ENCODE data around the gene LRRC3B. TPM values are rescaled to one million over a fixed set of nuclear protein-coding genes. Genes with fewer than 3 reads are reported as not detected.

The LRRC3B gene
- total RNA-seq, 1 donor from 2014 or later, result 1.9 TPM

DNA sequence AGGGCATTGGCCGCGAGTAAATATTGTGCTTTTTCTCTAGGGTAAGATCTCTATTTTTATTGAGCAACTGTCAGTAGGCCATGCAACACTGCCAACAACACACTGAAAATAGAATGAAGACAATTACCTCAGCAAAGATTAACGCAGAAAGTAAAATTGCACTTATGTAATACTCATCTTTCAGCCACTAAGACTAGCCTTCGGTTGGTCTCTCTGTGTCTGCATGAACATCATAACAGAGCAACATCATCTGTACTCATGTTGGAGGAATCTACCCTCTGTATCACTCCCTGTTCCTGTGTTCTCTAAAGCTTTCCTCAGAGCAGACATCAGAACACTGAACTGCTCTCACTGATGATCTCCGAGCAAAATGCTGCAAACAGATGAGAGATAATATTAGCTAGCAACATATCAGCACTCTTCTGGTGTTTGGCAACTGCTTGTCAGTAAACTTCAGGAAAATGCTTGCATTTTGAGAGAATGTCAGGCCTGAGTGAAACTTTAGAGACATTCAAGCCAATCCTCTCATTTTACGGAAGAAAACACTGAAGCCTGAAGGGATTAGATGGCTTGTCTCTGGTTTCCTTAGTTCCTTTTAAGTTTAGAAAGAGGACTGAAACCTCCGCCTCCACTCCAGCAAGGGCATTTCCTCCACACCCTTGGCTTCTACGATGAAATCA is 8.4 kb upstream of the LRRC3B start:
- H3K4me3 Mint-ChIP-seq (ENCODE audit: unreplicated experiment), result no peak overlapping the region
- DNase-seq, result no peak
- no peak overlapping the region for H3K27ac Mint-ChIP-seq (ENCODE audit: unreplicated experiment)
- no peaks in the 10 kb centered on the region for H3K36me3 Mint-ChIP-seq (ENCODE audit: unreplicated experiment)
- no peaks in the 10 kb centered on the region for H3K27me3 Mint-ChIP-seq (ENCODE audit: unreplicated experiment)
- TF ChIP-seq, protein P1, sequence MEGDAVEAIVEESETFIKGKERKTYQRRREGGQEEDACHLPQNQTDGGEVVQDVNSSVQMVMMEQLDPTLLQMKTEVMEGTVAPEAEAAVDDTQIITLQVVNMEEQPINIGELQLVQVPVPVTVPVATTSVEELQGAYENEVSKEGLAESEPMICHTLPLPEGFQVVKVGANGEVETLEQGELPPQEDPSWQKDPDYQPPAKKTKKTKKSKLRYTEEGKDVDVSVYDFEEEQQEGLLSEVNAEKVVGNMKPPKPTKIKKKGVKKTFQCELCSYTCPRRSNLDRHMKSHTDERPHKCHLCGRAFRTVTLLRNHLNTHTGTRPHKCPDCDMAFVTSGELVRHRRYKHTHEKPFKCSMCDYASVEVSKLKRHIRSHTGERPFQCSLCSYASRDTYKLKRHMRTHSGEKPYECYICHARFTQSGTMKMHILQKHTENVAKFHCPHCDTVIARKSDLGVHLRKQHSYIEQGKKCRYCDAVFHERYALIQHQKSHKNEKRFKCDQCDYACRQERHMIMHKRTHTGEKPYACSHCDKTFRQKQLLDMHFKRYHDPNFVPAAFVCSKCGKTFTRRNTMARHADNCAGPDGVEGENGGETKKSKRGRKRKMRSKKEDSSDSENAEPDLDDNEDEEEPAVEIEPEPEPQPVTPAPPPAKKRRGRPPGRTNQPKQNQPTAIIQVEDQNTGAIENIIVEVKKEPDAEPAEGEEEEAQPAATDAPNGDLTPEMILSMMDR (IDR thresholded peaks at IDR 0.05; ENCODE audit: partially characterized antibody, unreplicated experiment), result no peak
- H3K4me1 Mint-ChIP-seq (ENCODE audit: low read depth, unreplicated experiment), result no peaks in the 10 kb centered on the region
- H3K9me3 Mint-ChIP-seq (ENCODE audit: unreplicated experiment), result no peaks in the 10 kb centered on the region

- Mint-ChIP-seq H3K9me3 (ENCODE audit: unreplicated experiment) (peaks cover 7% of the 10 kb centered on the region), H3K27me3 (ENCODE audit: unreplicated experiment) (peaks cover 20% of the 10 kb centered on the region), H3K4me3 (ENCODE audit: unreplicated experiment) (peak overlapping the region; percentile 99), H3K36me3 (ENCODE audit: unreplicated experiment) (no peaks in the 10 kb centered on the region), H3K4me1 (ENCODE audit: low read depth, unreplicated experiment) (peaks cover 13% of the 10 kb centered on the region), H3K27ac (ENCODE audit: unreplicated experiment) (no peak overlapping the region)
- TF ChIP-seq, protein P1 (IDR thresholded peaks at IDR 0.05; ENCODE audit: partially characterized antibody, unreplicated experiment), result no peak
- DNase-seq, result no peak
These were observed 1.4 kb upstream of the LRRC3B start for GRCh38 chr3:26621176-26621575.

- H3K27me3 Mint-ChIP-seq (ENCODE audit: unreplicated experiment), result peaks cover 20% of the 10 kb centered on the region
- H3K27ac Mint-ChIP-seq (ENCODE audit: unreplicated experiment), result peak overlapping the region; percentile 73
- H3K4me1 Mint-ChIP-seq (ENCODE audit: low read depth, unreplicated experiment), result peaks cover 13% of the 10 kb centered on the region
- H3K9me3 Mint-ChIP-seq (ENCODE audit: unreplicated experiment), result peaks cover 7% of the 10 kb centered on the region
- no peak for DNase-seq
- peak overlapping the region; percentile 99 for H3K4me3 Mint-ChIP-seq (ENCODE audit: unreplicated experiment)
- no peaks in the 10 kb centered on the region for H3K36me3 Mint-ChIP-seq (ENCODE audit: unreplicated experiment)
- TF ChIP-seq, protein P1 (IDR thresholded peaks at IDR 0.05; ENCODE audit: partially characterized antibody, unreplicated experiment), result no peak
These were observed 509 bp upstream of the LRRC3B start for GRCh38 chr3:26621906-26622620.

DNA sequence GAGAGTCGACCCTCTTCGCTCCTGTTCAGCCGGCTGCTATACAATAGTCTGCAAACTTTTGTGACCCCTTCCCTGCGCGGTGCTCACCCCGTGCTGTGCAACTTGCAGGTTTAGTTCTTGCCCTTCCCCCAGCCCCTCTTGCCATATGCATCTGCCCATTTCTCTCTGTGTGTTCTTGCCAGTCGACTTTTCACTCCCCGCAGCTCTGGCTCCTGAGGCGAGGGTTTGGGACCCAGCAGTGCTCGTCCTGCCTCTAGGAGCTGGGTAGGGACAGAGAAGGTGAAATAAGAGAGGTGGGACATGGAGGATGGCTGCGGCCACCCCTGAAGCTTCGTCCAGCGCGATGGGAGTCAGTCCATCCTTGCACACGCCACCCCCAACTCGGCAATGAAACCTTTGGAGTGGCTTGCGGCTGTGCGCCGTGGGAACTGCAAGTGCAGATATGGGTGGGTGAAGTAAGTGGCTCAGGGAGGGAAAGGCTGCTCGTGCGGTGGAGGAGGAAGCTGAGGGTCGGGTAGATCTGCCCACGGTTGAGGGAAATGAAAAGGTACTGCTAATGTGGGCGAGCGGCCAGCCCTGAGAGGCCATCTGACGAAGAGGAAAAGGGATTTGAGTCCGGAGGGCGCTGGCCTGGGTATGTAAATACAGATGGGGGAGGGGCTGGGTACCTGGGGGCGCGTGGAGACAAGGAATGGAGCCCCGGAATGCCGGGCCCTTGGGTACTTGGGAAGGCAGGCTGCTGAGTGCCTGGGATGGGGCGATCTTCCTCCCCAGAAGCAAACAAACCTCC is 1.0 kb downstream of the LRRC3B start:
- DNase-seq, result peak; percentile 24
- TF ChIP-seq, protein P1 (IDR thresholded peaks at IDR 0.05; ENCODE audit: partially characterized antibody, unreplicated experiment), result no peak

More for the DNA sequence above, 1.0 kb downstream of the LRRC3B start:
- H3K27me3 Mint-ChIP-seq (ENCODE audit: unreplicated experiment), result peaks cover 20% of the 10 kb centered on the region
- H3K4me3 Mint-ChIP-seq (ENCODE audit: unreplicated experiment), result peak overlapping the region; percentile 95
- peaks cover 7% of the 10 kb centered on the region for H3K9me3 Mint-ChIP-seq (ENCODE audit: unreplicated experiment)
- H3K27ac Mint-ChIP-seq (ENCODE audit: unreplicated experiment), result peak overlapping the region; percentile 15
- no peaks in the 10 kb centered on the region for H3K36me3 Mint-ChIP-seq (ENCODE audit: unreplicated experiment)
- peaks cover 13% of the 10 kb centered on the region for H3K4me1 Mint-ChIP-seq (ENCODE audit: low read depth, unreplicated experiment)
